NB4 (cell line): ENCODE measurements around the gene EIF3D.

Experiments used
- CTCF ChIP-seq: IDR thresholded peaks from one replicate; pipeline ENCODE4 v1.5.1; 2012; ENCODE audit warnings: low read depth, low read length
- POLR2A ChIP-seq: IDR thresholded peaks from 2 replicates; pipeline ENCODE4 v1.6.1; 2011; ENCODE audit warnings: mild to moderate bottlenecking; ENCODE audit not compliant: insufficient read length; ENCODE audit errors: extremely low read depth

- no peak for TF ChIP-seq CTCF
- no peak for TF ChIP-seq POLR2A
Measured at GRCh38 chr22:36512991-36513390, 16.0 kb downstream of the EIF3D start.
